HCT116 (cell line): Measurements from ENCODE around the gene KAZN. TPM values are rescaled to one million over a fixed set of nuclear protein-coding genes. Genes with fewer than 3 reads are reported as not detected.

Experiments
- ATAC-seq: fragments of 200-7000 bp; cut with Tn5 transposase; 2 replicates; pipeline ENCODE4 v1.9.1; 2020; ENCODE audit warnings: mild to moderate bottlenecking, moderate library complexity
- BruUV-seq: library from RNA; stranded (reverse); fragments of 400-500 nt; replicated peaks from 2 replicates; lab custom pipeline; 2021; lab: Mats Ljungman, UMichigan
- CTCF ChIA-PET: fragments of 300-600 bp; sonication (Branson Sonifier 250); formaldehyde crosslinking; loops from one replicate; lab custom pipeline; 2021; ENCODE audit warnings: antibody characterized with exemption; lab: Charles Lee
- POLR2A ChIA-PET: fragments of 300-600, 350-600 bp; sonication (Branson Sonifier 250); formaldehyde crosslinking; loops from one replicate; lab custom pipeline; 2021; ENCODE audit warnings: antibody characterized with exemption; lab: Charles Lee
- RAD21 ChIA-PET, 2 experiments: fragments of 300-600 bp; sonication (Branson Sonifier 250); formaldehyde crosslinking; loops; one replicate each; lab custom pipeline; 2023; ENCODE audit warnings: low total read pairs in 2 of 2; ENCODE audit not compliant: uncharacterized antibody in 2 of 2, unreplicated experiment in 2 of 2, low non-redundant PET in 1 of 2; lab: Charles Lee
- DNase-seq: peaks from one replicate; pipeline ENCODE4 v3.0.0-alpha.2; 2010; ENCODE audit warnings: low read depth, low spot score
- H2AFZ ChIP-seq: fragments of 200-600 bp; shearing (Covaris generic), sonication (generic); 2 replicates; pipeline ENCODE4 v1.6.1; 2017; ENCODE audit warnings: low read depth, mixed run types, mixed read lengths, antibody characterized with exemption, low read length; ENCODE audit not compliant: poor library complexity, severe bottlenecking
- H3K27ac ChIP-seq: 2 replicates; pipeline ENCODE4 v1.5.1; 2012; ENCODE audit warnings: low read depth, low read length
- H3K27me3 ChIP-seq: fragments of 200-600 bp; sonication (generic); 2 replicates; pipeline ENCODE4 v1.6.1; 2016; ENCODE audit warnings: mixed run types, low read length, mixed read lengths; ENCODE audit not compliant: insufficient read depth
- H3K36me3 ChIP-seq, 2 experiments: fragments of 200-500 bp in 1 of 2; fragments of 200-600 bp in 1 of 2; sonication (Bioruptor generic) in 1 of 2; sonication (generic) in 1 of 2; 2 replicates each; pipeline versions ENCODE4 v1.5.1 to v1.6.1; 2014 to 2016; ENCODE audit warnings: low read length in 2 of 2, inconsistent platforms in 1 of 2, mixed read lengths in 1 of 2, mixed run types in 1 of 2; ENCODE audit not compliant: insufficient read depth in 2 of 2, control insufficient read depth in 1 of 2
- H3K4me1 ChIP-seq, 2 experiments: fragments of 200-600 bp in 1 of 2; sonication (generic) in 1 of 2; 2 replicates each; pipeline versions ENCODE4 v1.5.1 to v1.6.1; 2012 to 2017; ENCODE audit warnings: low read length in 2 of 2, inconsistent platforms in 1 of 2, mild to moderate bottlenecking in 1 of 2, mixed read lengths in 1 of 2, mixed run types in 1 of 2, moderate library complexity in 1 of 2; ENCODE audit not compliant: insufficient read depth in 2 of 2, control insufficient read depth in 1 of 2
- H3K4me2 ChIP-seq: fragments of 200-600 bp; sonication (generic); 2 replicates; pipeline ENCODE4 v1.6.1; 2017; ENCODE audit warnings: mixed run types, low read length, mixed read lengths
- H3K4me3 ChIP-seq, 2 experiments: fragments of 200-600 bp in 1 of 2; sonication (generic) in 1 of 2; replicated peaks in 1 of 2; 2 replicates each; pipeline ENCODE4 v1.5.1; 2011 to 2016; ENCODE audit warnings: low read length in 2 of 2, control low read depth in 1 of 2, low read depth in 1 of 2, mild to moderate bottlenecking in 1 of 2, mixed read lengths in 1 of 2, mixed run types in 1 of 2
- H3K79me2 ChIP-seq: fragments of 200-600 bp; sonication (generic); 2 replicates; pipeline ENCODE4 v1.6.1; 2017; ENCODE audit warnings: mild to moderate bottlenecking, mixed run types, low read length, moderate library complexity, mixed read lengths; ENCODE audit not compliant: insufficient read depth
- H3K9ac ChIP-seq: fragments of 200-600 bp; sonication (generic); 2 replicates; pipeline ENCODE4 v1.6.1; 2016; ENCODE audit warnings: low read length, mixed read lengths
- H3K9me2 ChIP-seq: fragments of 200-600 bp; sonication (generic), shearing (Covaris generic); 2 replicates; pipeline ENCODE4 v1.6.1; 2017; ENCODE audit warnings: mixed run types, mild to moderate bottlenecking, moderate library complexity; ENCODE audit not compliant: insufficient read depth
- H3K9me3 ChIP-seq, 2 experiments: fragments of 200-500 bp in 1 of 2; fragments of 200-600 bp in 1 of 2; sonication (Bioruptor generic) in 1 of 2; sonication (generic) in 1 of 2; 2 replicates each; pipeline ENCODE4 v1.6.1; 2014 to 2017; ENCODE audit warnings: low read length in 2 of 2, mixed read lengths in 2 of 2, inconsistent platforms in 1 of 2, low read depth in 1 of 2, mild to moderate bottlenecking in 1 of 2, mixed run types in 1 of 2, moderate library complexity in 1 of 2; ENCODE audit not compliant: control insufficient read depth in 1 of 2, insufficient read depth in 1 of 2
- H4K20me1 ChIP-seq: fragments of 200-600 bp; sonication (generic), shearing (Covaris generic); 2 replicates; pipeline ENCODE4 v1.6.1; 2017; ENCODE audit warnings: mixed run types, mild to moderate bottlenecking, moderate library complexity; ENCODE audit not compliant: insufficient read depth
- CBX3 ChIP-seq: IDR thresholded peaks from 2 replicates; pipeline ENCODE4 v1.6.1; 2012; ENCODE audit warnings: low read depth
- CEBPB ChIP-seq: IDR thresholded peaks from 2 replicates; pipeline ENCODE4 v1.6.1; 2012; ENCODE audit warnings: low read depth
- CTCF ChIP-seq, 3 experiments: fragments of 200-600 bp in 1 of 3; sonication (generic) in 1 of 3; IDR thresholded peaks in 2 of 3; conservative IDR thresholded peaks in 1 of 3; 2 replicates each; pipeline ENCODE4 v1.5.1; 2012 to 2017; ENCODE audit warnings: low read depth in 2 of 3, low read length in 2 of 3, antibody characterized with exemption in 1 of 3, borderline replicate concordance in 1 of 3, control low read depth in 1 of 3, mild to moderate bottlenecking in 1 of 3, mixed read lengths in 1 of 3, mixed run types in 1 of 3, moderate library complexity in 1 of 3; ENCODE audit not compliant: insufficient read depth in 1 of 3
- EZH2phosphoT487 ChIP-seq: fragments of 200-600 bp; IDR thresholded peaks from 2 replicates; pipeline ENCODE4 v1.6.1; 2018; ENCODE audit warnings: antibody characterized with exemption, borderline replicate concordance
- JUND ChIP-seq: IDR thresholded peaks from 2 replicates; pipeline ENCODE4 v1.6.1; 2012
- POLR2AphosphoS5 ChIP-seq: IDR thresholded peaks from 2 replicates; pipeline ENCODE4 v1.6.1; 2011; ENCODE audit warnings: mild to moderate bottlenecking, low read depth, low read length, moderate library complexity
- RAD21 ChIP-seq: IDR thresholded peaks from 2 replicates; pipeline ENCODE4 v1.6.1; 2012; ENCODE audit warnings: low read depth, mild to moderate bottlenecking
- SIN3A ChIP-seq: IDR thresholded peaks from 2 replicates; pipeline ENCODE4 v1.6.1; 2012; ENCODE audit warnings: low read depth
- TCF7L2 ChIP-seq: IDR thresholded peaks from 2 replicates; pipeline ENCODE4 v1.7.0; 2011; ENCODE audit warnings: borderline replicate concordance, inconsistent platforms; ENCODE audit not compliant: insufficient read depth, insufficient read length; ENCODE audit errors: extremely low read depth
- intact Hi-C: fragments of 100-400 bp; cut with micrococcal nuclease; formaldehyde crosslinking; loops from 2 replicates; pipeline ENCODE4 v1.10.0; 2022
- total RNA-seq: library from RNA; stranded (reverse); gene quantifications from one replicate; pipeline ENCODE4 v1.2.1, GENCODE V29; 2021; ENCODE audit not compliant: unreplicated experiment
- TF ChIP-seq, protein P1 (sequence below): IDR thresholded peaks from 2 replicates; pipeline ENCODE4 v1.6.1; 2012; ENCODE audit warnings: low read depth
- TF ChIP-seq, protein P2 (sequence below): IDR thresholded peaks from 2 replicates; pipeline ENCODE4 v1.6.1; 2012

The KAZN gene
- total RNA-seq, 1 experiment from 2014 or later = 13.4 TPM

DNA sequence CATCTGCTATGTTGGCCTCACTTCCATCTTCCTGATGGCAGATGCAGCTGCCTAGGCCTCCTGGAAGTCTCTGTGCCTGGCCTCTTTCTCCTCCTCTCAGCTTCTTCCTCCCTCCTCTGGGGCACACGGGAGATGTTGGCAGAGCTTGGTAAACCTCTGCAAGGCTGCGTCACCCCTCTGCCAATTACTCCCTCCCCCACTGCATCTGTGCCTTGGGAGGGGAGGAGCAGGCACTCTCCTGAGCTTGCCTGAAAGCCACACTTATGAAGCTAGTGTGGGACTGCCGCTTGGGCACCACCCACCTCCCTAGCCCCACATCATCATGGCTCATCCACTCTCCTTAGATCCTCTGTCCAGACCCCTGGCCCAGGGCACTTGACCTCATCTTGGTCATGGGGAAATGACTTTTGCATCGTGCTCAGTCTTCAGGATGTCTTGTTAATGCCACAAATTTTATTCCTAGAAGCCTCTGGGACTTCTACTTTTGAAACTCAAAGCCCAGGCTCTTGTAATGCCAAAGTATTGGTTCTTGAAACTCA lies 547.7 kb downstream of the KAZN start:
- ATAC-seq (no peak), DNase-seq (no peak)
- Histone ChIP-seq H3K27ac (no peak overlapping the region), H3K4me2 (no peak overlapping the region), H3K79me2 (no peaks in the 10 kb centered on the region), H4K20me1 (no peaks in the 10 kb centered on the region), H3K4me1 (peaks cover 9 to 18% of the 10 kb centered on the region in 2 experiments), H3K9me3 (no peaks in the 10 kb centered on the region), H3K27me3 (no peaks in the 10 kb centered on the region), H2AFZ (no peak overlapping the region), H3K9ac (no peak overlapping the region), H3K9me2 (no peaks in the 10 kb centered on the region), H3K36me3 (no peaks in the 10 kb centered on the region), H3K4me3 (no peak overlapping the region)
- ChIA-PET POLR2A (no interaction called here), CTCF (no interaction called here), RAD21 (no interaction called here)
- TF ChIP-seq CEBPB = no peak
- TF ChIP-seq CTCF (IDR thresholded peaks at IDR 0.05 in 2 of 3, conservative IDR thresholded peaks at IDR 0.05 in 1 of 3; ENCODE audit: borderline replicate concordance in 1 of 3, insufficient read depth in 1 of 3, low read depth in 2 of 3, low read length in 2 of 3) = no peak
- TF ChIP-seq, protein P1, sequence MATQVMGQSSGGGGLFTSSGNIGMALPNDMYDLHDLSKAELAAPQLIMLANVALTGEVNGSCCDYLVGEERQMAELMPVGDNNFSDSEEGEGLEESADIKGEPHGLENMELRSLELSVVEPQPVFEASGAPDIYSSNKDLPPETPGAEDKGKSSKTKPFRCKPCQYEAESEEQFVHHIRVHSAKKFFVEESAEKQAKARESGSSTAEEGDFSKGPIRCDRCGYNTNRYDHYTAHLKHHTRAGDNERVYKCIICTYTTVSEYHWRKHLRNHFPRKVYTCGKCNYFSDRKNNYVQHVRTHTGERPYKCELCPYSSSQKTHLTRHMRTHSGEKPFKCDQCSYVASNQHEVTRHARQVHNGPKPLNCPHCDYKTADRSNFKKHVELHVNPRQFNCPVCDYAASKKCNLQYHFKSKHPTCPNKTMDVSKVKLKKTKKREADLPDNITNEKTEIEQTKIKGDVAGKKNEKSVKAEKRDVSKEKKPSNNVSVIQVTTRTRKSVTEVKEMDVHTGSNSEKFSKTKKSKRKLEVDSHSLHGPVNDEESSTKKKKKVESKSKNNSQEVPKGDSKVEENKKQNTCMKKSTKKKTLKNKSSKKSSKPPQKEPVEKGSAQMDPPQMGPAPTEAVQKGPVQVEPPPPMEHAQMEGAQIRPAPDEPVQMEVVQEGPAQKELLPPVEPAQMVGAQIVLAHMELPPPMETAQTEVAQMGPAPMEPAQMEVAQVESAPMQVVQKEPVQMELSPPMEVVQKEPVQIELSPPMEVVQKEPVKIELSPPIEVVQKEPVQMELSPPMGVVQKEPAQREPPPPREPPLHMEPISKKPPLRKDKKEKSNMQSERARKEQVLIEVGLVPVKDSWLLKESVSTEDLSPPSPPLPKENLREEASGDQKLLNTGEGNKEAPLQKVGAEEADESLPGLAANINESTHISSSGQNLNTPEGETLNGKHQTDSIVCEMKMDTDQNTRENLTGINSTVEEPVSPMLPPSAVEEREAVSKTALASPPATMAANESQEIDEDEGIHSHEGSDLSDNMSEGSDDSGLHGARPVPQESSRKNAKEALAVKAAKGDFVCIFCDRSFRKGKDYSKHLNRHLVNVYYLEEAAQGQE = no peak
- TF ChIP-seq RAD21 = no peak
- TF ChIP-seq EZH2phosphoT487 = no peak
- no peak for TF ChIP-seq TCF7L2
- TF ChIP-seq, protein P2, sequence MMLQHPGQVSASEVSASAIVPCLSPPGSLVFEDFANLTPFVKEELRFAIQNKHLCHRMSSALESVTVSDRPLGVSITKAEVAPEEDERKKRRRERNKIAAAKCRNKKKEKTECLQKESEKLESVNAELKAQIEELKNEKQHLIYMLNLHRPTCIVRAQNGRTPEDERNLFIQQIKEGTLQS = no peak
- TF ChIP-seq JUND = no peak
- no peak for TF ChIP-seq POLR2AphosphoS5
- TF ChIP-seq CBX3 = no peak
- TF ChIP-seq SIN3A = no peak
- no TSS peak for BruUV-seq
- intact Hi-C loops = no loop called here
